Chondrocyte (in vitro differentiated cells): Measurements from ENCODE around the gene GP1BB. TPM values are rescaled to one million over a fixed set of nuclear protein-coding genes. Genes with fewer than 3 reads are reported as not detected.

ENCODE experiments used
- DNase-seq: peaks from one replicate; pipeline ENCODE4 v3.0.0; 2021; ENCODE audit warnings: mixed read lengths, low spot score
- H3K27ac Mint-ChIP-seq: one replicate; pipeline ENCODE4 v1.8.0; 2021; ENCODE audit warnings: mild to moderate bottlenecking, moderate library complexity, mixed read lengths; ENCODE audit not compliant: unreplicated experiment
- H3K27me3 Mint-ChIP-seq: 2 replicates; pipeline ENCODE4 v1.8.0; 2021; ENCODE audit warnings: low read depth, mixed read lengths
- H3K36me3 Mint-ChIP-seq: 2 replicates; pipeline ENCODE4 v1.8.0; 2021; ENCODE audit warnings: low read depth, mixed read lengths
- H3K4me1 Mint-ChIP-seq: 2 replicates; pipeline ENCODE4 v1.8.0; 2021; ENCODE audit warnings: low read depth, mild to moderate bottlenecking, mixed read lengths
- H3K4me3 Mint-ChIP-seq: one replicate; pipeline ENCODE4 v1.8.0; 2021; ENCODE audit warnings: mild to moderate bottlenecking, moderate library complexity, mixed read lengths; ENCODE audit not compliant: unreplicated experiment
- H3K9me3 Mint-ChIP-seq: 2 replicates; pipeline ENCODE4 v1.8.0; 2021; ENCODE audit warnings: low read depth, mixed read lengths
- total RNA-seq: library from RNA; stranded (reverse); gene quantifications from 3 replicates; pipeline ENCODE4 v1.2.1, GENCODE V29; 2021
- TF ChIP-seq, protein P1 (sequence below): fragments of 200-600 bp; sonication (generic); IDR thresholded peaks from 2 replicates; pipeline ENCODE4 v1.5.0; 2021; ENCODE audit warnings: antibody characterized with exemption, mild to moderate bottlenecking, moderate library complexity

GP1BB gene
- total RNA-seq, 1 donor from 2014 or later, result 56.0 TPM

GRCh38 chr22:19729507-19729906 lies 6.2 kb downstream of the GP1BB start:
- TF ChIP-seq, protein P1, sequence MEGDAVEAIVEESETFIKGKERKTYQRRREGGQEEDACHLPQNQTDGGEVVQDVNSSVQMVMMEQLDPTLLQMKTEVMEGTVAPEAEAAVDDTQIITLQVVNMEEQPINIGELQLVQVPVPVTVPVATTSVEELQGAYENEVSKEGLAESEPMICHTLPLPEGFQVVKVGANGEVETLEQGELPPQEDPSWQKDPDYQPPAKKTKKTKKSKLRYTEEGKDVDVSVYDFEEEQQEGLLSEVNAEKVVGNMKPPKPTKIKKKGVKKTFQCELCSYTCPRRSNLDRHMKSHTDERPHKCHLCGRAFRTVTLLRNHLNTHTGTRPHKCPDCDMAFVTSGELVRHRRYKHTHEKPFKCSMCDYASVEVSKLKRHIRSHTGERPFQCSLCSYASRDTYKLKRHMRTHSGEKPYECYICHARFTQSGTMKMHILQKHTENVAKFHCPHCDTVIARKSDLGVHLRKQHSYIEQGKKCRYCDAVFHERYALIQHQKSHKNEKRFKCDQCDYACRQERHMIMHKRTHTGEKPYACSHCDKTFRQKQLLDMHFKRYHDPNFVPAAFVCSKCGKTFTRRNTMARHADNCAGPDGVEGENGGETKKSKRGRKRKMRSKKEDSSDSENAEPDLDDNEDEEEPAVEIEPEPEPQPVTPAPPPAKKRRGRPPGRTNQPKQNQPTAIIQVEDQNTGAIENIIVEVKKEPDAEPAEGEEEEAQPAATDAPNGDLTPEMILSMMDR, result no peak
- no peaks in the 10 kb centered on the region for H3K27me3 Mint-ChIP-seq
- DNase-seq, result no peak
- H3K4me3 Mint-ChIP-seq, result no peak overlapping the region
- no peaks in the 10 kb centered on the region for H3K9me3 Mint-ChIP-seq
- H3K27ac Mint-ChIP-seq, result no peak overlapping the region
- H3K36me3 Mint-ChIP-seq, result peaks cover 4% of the 10 kb centered on the region
- peaks cover 9% of the 10 kb centered on the region for H3K4me1 Mint-ChIP-seq

GRCh38 chr22:19730198-19730597 lies 6.9 kb downstream of the GP1BB start:
- TF ChIP-seq, protein P1, result no peak
- Mint-ChIP-seq H3K27me3 (no peaks in the 10 kb centered on the region), H3K4me3 (no peak overlapping the region), H3K4me1 (peaks cover 9% of the 10 kb centered on the region), H3K27ac (no peak overlapping the region), H3K36me3 (no peaks in the 10 kb centered on the region), H3K9me3 (no peaks in the 10 kb centered on the region)
- no peak for DNase-seq

GRCh38 chr22:19730655-19731360 lies 7.5 kb downstream of the GP1BB start:
- Mint-ChIP-seq H3K27ac (no peak overlapping the region), H3K9me3 (no peaks in the 10 kb centered on the region), H3K4me3 (peak overlapping the region; percentile 64), H3K36me3 (no peaks in the 10 kb centered on the region), H3K4me1 (peaks cover 9% of the 10 kb centered on the region), H3K27me3 (no peaks in the 10 kb centered on the region)
- TF ChIP-seq, protein P1, result peak; percentile 99
- no peak for DNase-seq

GRCh38 chr22:19731361-19732135 lies 8.2 kb downstream of the GP1BB start:
- no peaks in the 10 kb centered on the region for H3K9me3 Mint-ChIP-seq
- no peaks in the 10 kb centered on the region for H3K36me3 Mint-ChIP-seq
- H3K27me3 Mint-ChIP-seq, result no peaks in the 10 kb centered on the region
- no peak overlapping the region for H3K4me3 Mint-ChIP-seq
- H3K4me1 Mint-ChIP-seq, result peaks cover 9% of the 10 kb centered on the region
- no peak for DNase-seq
- no peak overlapping the region for H3K27ac Mint-ChIP-seq
- TF ChIP-seq, protein P1, result no peak

- DNase-seq, result no peak
- TF ChIP-seq, protein P1, result no peak
- no peaks in the 10 kb centered on the region for H3K9me3 Mint-ChIP-seq
- H3K36me3 Mint-ChIP-seq, result no peaks in the 10 kb centered on the region
- no peak overlapping the region for H3K27ac Mint-ChIP-seq
- H3K4me3 Mint-ChIP-seq, result no peak overlapping the region
- peaks cover 9% of the 10 kb centered on the region for H3K4me1 Mint-ChIP-seq
- no peaks in the 10 kb centered on the region for H3K27me3 Mint-ChIP-seq
These were observed 9.2 kb downstream of the GP1BB start for GRCh38 chr22:19732403-19733113.
